Mucosa of descending colon (tissue), 3 donors: ENCODE results near the gene PPDPF. TPM values are rescaled to one million over a fixed set of nuclear protein-coding genes. Genes with fewer than 3 reads are reported as not detected.

ENCODE experiments used
- ATAC-seq: fragments of 200-7000 bp; cut with Tn5 transposase; one replicate; pipeline ENCODE4 v1.9.1; 2020; ENCODE audit warnings: mild to moderate bottlenecking, moderate library complexity
- DNase-seq, 3 donors: peaks; one replicate each; pipeline ENCODE4 v3.0.0-alpha.2; 2020
- H3K36me3 ChIP-seq: fragments of 200-600 bp; one replicate; pipeline ENCODE4 v1.8.0; 2021; ENCODE audit warnings: low read depth, mild to moderate bottlenecking
- H3K4me1 ChIP-seq: fragments of 200-600 bp; one replicate; pipeline ENCODE4 v1.8.0; 2021; ENCODE audit warnings: low read depth, mild to moderate bottlenecking
- H3K4me3 ChIP-seq: fragments of 200-600 bp; one replicate; pipeline ENCODE4 v1.8.0; 2021; ENCODE audit warnings: mild to moderate bottlenecking
- H3K9me3 ChIP-seq: fragments of 200-600 bp; one replicate; pipeline ENCODE4 v1.8.0; 2021; ENCODE audit warnings: mild to moderate bottlenecking
- intact Hi-C, 2 donors: fragments of 100-400 bp; cut with DNase I in 1 of 2; cut with micrococcal nuclease in 1 of 2; formaldehyde crosslinking; loops; one replicate each; pipeline versions ENCODE4 v1.11.0 to v1.11.1; 2022; cut with DNase I, micrococcal nuclease
- total RNA-seq, 3 donors: library from RNA; stranded (reverse); fragmentation: NEBNext Ultra II Directional in 2 of 3; extraction: Animal tissue kit (Norgen Biotek cat#: 25700) in 2 of 3; gene quantifications; one replicate each; pipeline versions ENCODE4 v1.2.1 to v1.2.4, GENCODE V29; 2021 to 2023
- TF ChIP-seq, protein P1 (sequence below): fragments of 200-600 bp; IDR thresholded peaks from one replicate; pipeline ENCODE4 v1.8.0; 2022; ENCODE audit warnings: antibody characterized with exemption, mild to moderate bottlenecking
- donor health status: DM: no; HTN: no; CAD: no; lungs with moderate emphysema.
- donor health status: DM: no; HTN: no; CAD: no.
- donor health status: DM: no; HTN: yes; CAD: no.

The PPDPF gene
- total RNA-seq, 3 donors from 2014 or later: 263 to 672 (median 537) TPM

DNA sequence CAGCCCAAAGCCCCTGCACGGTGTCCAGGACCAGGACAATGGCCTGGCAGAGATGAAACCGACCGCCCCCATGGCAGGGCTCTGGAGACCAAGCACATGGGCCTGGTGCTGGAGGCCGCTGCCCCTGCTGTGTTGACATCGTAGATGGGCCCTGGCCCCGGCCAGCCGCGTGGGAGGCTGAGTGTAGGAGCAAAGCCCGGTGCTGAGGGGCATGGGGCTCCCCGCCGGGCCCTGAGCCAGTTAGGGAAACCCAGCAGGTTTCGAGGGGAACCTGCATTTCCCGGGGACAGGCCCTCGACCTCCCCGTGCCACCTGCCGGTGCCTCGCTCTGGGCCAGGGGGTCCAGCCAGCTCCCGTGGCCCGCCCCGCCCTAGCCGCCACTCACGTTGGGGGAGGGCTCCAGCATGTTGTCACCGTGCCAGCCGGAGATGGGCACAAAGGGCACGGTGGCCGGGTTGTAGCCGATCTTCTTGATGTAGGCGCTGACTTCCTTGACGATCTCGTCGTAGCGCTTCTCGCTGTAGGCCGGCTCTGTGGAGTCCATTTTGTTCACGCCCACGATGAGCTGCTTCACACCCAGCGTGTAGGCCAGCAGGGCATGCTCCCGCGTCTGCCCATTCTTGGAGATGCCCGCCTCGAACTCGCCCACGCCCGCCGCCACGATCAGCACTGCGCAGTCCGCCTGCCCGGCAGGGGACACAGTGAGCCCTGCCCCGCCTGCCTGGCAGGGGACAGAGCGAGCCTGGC lies 26.0 kb upstream of the PPDPF start:
- TF ChIP-seq, protein P1, sequence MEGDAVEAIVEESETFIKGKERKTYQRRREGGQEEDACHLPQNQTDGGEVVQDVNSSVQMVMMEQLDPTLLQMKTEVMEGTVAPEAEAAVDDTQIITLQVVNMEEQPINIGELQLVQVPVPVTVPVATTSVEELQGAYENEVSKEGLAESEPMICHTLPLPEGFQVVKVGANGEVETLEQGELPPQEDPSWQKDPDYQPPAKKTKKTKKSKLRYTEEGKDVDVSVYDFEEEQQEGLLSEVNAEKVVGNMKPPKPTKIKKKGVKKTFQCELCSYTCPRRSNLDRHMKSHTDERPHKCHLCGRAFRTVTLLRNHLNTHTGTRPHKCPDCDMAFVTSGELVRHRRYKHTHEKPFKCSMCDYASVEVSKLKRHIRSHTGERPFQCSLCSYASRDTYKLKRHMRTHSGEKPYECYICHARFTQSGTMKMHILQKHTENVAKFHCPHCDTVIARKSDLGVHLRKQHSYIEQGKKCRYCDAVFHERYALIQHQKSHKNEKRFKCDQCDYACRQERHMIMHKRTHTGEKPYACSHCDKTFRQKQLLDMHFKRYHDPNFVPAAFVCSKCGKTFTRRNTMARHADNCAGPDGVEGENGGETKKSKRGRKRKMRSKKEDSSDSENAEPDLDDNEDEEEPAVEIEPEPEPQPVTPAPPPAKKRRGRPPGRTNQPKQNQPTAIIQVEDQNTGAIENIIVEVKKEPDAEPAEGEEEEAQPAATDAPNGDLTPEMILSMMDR: no peak
- intact Hi-C loops: no loop called here
- Histone ChIP-seq H3K4me1 (peaks cover 14% of the 10 kb centered on the region), H3K36me3 (no peaks in the 10 kb centered on the region), H3K9me3 (no peaks in the 10 kb centered on the region), H3K4me3 (no peak overlapping the region)
- no peak for DNase-seq
- ATAC-seq: no peak

DNA sequence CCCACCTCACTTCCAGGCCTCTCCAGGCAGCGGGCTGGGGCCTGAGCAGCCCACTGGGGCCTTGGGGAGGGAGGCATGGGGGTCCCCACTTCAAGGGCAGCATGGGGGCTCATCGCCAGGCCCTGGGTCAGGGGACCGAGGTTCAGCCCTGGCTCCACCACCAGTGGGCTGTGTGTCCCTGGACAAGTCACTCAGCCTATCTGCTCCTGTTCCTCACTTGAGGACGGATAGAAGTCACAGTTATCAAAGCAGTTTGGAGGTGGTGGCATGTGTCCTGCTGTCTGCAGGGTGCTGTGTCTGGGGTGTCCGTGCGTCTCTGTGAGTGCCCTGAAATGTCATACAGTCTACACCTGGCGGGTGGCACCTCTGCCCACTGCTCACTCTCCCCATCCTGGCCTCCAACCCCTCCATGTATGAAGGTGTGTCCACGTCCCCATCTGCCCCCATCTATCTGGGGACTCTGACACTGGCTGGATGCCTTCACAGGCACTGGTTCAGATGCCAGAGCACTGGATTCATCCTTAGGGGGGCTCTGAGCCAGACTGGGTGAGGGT lies 25.3 kb upstream of the PPDPF start:
- DNase-seq (no peak), ATAC-seq (no peak)
- Histone ChIP-seq H3K36me3 (no peaks in the 10 kb centered on the region), H3K4me1 (peaks cover 15% of the 10 kb centered on the region), H3K4me3 (no peak overlapping the region), H3K9me3 (no peaks in the 10 kb centered on the region)
- TF ChIP-seq, protein P1: no peak
- intact Hi-C loops: no loop called here

DNA sequence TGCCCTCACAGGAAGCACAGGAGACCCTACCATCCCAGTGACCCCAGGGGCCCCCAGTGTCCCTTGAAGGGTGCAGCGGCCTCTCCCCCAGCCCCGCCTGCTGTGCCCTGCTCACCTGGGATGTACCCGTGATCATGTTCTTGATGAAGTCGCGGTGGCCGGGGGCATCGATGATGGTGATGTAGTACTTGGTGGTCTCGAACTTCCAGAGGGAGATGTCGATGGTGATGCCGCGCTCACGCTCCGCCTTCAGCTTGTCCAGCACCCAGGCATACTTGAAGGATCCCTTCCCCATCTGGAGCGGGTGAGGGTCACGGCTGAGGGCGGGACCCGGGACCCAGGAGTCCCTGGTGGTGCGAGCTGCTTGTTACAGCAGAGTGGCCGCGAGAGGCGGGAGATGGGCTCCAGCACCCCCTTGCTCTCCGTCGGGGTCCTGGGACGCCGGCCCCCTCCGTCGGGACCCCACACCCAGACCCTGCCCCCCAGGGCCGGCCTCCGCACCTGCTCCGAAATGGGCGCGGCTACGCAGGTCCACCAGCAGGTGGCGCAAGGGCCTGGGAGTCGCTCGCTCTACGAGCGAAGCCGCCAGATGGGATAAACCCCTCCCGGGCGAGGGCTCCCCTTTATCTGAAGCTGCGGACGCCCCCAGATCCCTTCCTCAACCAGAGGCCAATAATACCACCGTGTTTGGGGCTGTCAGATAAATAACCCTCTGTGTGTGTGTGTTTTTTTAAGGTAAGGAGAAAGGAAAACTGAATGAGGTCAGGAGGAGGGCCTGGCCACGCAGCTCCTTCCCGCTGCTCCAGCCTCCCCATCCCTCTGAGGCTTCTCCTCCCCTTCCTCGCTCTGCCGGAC lies 24.6 kb upstream of the PPDPF start:
- Histone ChIP-seq H3K36me3 (no peaks in the 10 kb centered on the region), H3K4me1 (peaks cover 15% of the 10 kb centered on the region), H3K4me3 (no peak overlapping the region), H3K9me3 (no peaks in the 10 kb centered on the region)
- intact Hi-C loops: no loop called here
- DNase-seq: peak; percentile 75 to 83 (median 77)
- ATAC-seq: peak; percentile 78
- TF ChIP-seq, protein P1: peak; percentile 88

DNA sequence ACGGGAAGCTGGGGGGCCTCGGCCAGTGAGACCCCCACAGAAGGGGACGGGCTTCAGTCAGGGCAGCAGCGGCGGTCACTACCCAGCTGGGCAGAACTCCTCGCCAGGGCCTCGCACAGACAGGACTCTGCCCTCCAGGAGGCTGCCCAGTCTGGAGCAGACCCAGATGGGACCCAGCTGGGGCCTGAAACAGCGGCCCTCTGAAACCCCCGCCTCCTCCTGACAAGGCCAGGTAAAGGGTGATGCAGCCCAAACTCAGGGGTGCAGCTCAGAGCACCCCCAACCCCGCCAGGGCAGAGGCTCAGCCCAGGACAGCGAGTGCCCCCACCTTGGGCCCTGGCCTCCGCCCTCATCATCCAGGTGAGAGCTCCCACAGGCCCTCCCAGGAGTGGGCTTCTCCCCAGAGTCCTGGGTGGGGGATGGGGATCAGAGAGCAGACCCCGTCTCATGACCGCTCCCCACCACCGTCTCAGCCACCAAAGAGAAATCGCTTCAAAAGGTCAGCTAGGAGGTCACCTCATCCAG lies 23.9 kb upstream of the PPDPF start:
- Histone ChIP-seq H3K9me3 (no peaks in the 10 kb centered on the region), H3K4me1 (peaks cover 15% of the 10 kb centered on the region), H3K4me3 (no peak overlapping the region), H3K36me3 (no peaks in the 10 kb centered on the region)
- TF ChIP-seq, protein P1: no peak
- ATAC-seq (peak; percentile 16), DNase-seq (no peak)
- intact Hi-C loops: no loop called here

DNA sequence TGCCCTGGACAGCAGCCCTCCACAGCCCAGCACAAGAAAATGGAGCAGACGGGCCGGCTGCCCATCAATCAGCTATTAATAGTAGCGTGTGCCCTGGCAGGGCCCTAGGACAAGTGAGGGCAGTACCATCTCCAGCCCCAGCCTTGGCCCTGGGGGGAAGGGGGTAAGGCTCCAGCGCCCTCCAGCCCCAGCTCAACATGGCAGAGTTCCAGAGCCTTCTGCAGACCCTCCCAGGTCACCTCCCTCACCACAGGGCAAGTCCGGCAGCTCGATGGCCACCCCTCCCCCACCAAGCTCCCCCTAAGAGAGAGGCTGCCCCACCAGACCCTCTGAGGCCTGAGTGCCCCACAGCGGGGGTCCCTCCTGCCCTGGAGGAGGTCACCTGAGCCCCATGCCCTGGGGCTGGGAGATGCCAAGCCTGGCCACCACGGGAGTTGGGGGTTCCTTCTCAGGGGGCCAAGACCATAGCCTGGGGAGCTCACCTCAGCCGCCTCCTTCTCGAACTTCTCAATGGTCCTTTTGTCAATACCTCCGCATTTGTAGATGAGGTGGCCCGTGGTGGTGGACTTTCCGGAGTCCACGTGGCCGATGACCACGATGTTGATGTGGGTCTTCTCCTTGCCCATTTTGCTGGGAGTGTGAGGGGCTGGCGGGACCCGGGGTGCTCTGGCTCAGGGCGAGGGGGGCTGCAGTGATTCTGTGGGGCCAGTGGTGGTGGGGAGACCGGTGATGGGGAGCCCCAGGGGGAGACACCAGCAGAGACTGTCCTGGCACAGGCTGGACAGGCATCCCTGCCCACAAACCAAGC lies 23.2 kb upstream of the PPDPF start:
- Histone ChIP-seq H3K36me3 (no peaks in the 10 kb centered on the region), H3K9me3 (no peaks in the 10 kb centered on the region), H3K4me3 (no peak overlapping the region), H3K4me1 (peaks cover 15% of the 10 kb centered on the region)
- intact Hi-C loops: no loop called here
- DNase-seq (no peak), ATAC-seq (no peak)
- TF ChIP-seq, protein P1: no peak
